HCT116 (cell line): ENCODE data around the gene ZBTB20. TPM values are rescaled to one million over a fixed set of nuclear protein-coding genes. Genes with fewer than 3 reads are reported as not detected.

ENCODE experiments used
- ATAC-seq: fragments of 200-7000 bp; cut with Tn5 transposase; 2 replicates; pipeline ENCODE4 v1.9.1; 2020; ENCODE audit warnings: mild to moderate bottlenecking, moderate library complexity
- BruUV-seq: library from RNA; stranded (reverse); fragments of 400-500 nt; replicated peaks from 2 replicates; lab custom pipeline; 2021; lab: Mats Ljungman, UMichigan
- CTCF ChIA-PET: fragments of 300-600 bp; sonication (Branson Sonifier 250); formaldehyde crosslinking; loops from one replicate; lab custom pipeline; 2021; ENCODE audit warnings: antibody characterized with exemption; lab: Charles Lee
- POLR2A ChIA-PET: fragments of 300-600, 350-600 bp; sonication (Branson Sonifier 250); formaldehyde crosslinking; loops from one replicate; lab custom pipeline; 2021; ENCODE audit warnings: antibody characterized with exemption; lab: Charles Lee
- RAD21 ChIA-PET, 2 experiments: fragments of 300-600 bp; sonication (Branson Sonifier 250); formaldehyde crosslinking; loops; one replicate each; lab custom pipeline; 2023; ENCODE audit warnings: low total read pairs in 2 of 2; ENCODE audit not compliant: uncharacterized antibody in 2 of 2, unreplicated experiment in 2 of 2, low non-redundant PET in 1 of 2; lab: Charles Lee
- DNase-seq: peaks from one replicate; pipeline ENCODE4 v3.0.0-alpha.2; 2010; ENCODE audit warnings: low read depth, low spot score
- H2AFZ ChIP-seq: fragments of 200-600 bp; shearing (Covaris generic), sonication (generic); 2 replicates; pipeline ENCODE4 v1.6.1; 2017; ENCODE audit warnings: low read depth, mixed run types, mixed read lengths, antibody characterized with exemption, low read length; ENCODE audit not compliant: poor library complexity, severe bottlenecking
- H3K27ac ChIP-seq: 2 replicates; pipeline ENCODE4 v1.5.1; 2012; ENCODE audit warnings: low read depth, low read length
- H3K27me3 ChIP-seq: fragments of 200-600 bp; sonication (generic); 2 replicates; pipeline ENCODE4 v1.6.1; 2016; ENCODE audit warnings: mixed run types, low read length, mixed read lengths; ENCODE audit not compliant: insufficient read depth
- H3K36me3 ChIP-seq, 2 experiments: fragments of 200-500 bp in 1 of 2; fragments of 200-600 bp in 1 of 2; sonication (Bioruptor generic) in 1 of 2; sonication (generic) in 1 of 2; 2 replicates each; pipeline versions ENCODE4 v1.5.1 to v1.6.1; 2014 to 2016; ENCODE audit warnings: low read length in 2 of 2, inconsistent platforms in 1 of 2, mixed read lengths in 1 of 2, mixed run types in 1 of 2; ENCODE audit not compliant: insufficient read depth in 2 of 2, control insufficient read depth in 1 of 2
- H3K4me1 ChIP-seq, 2 experiments: fragments of 200-600 bp in 1 of 2; sonication (generic) in 1 of 2; 2 replicates each; pipeline versions ENCODE4 v1.5.1 to v1.6.1; 2012 to 2017; ENCODE audit warnings: low read length in 2 of 2, inconsistent platforms in 1 of 2, mild to moderate bottlenecking in 1 of 2, mixed read lengths in 1 of 2, mixed run types in 1 of 2, moderate library complexity in 1 of 2; ENCODE audit not compliant: insufficient read depth in 2 of 2, control insufficient read depth in 1 of 2
- H3K4me2 ChIP-seq: fragments of 200-600 bp; sonication (generic); 2 replicates; pipeline ENCODE4 v1.6.1; 2017; ENCODE audit warnings: mixed run types, low read length, mixed read lengths
- H3K4me3 ChIP-seq, 2 experiments: fragments of 200-600 bp in 1 of 2; sonication (generic) in 1 of 2; replicated peaks in 1 of 2; 2 replicates each; pipeline ENCODE4 v1.5.1; 2011 to 2016; ENCODE audit warnings: low read length in 2 of 2, control low read depth in 1 of 2, low read depth in 1 of 2, mild to moderate bottlenecking in 1 of 2, mixed read lengths in 1 of 2, mixed run types in 1 of 2
- H3K79me2 ChIP-seq: fragments of 200-600 bp; sonication (generic); 2 replicates; pipeline ENCODE4 v1.6.1; 2017; ENCODE audit warnings: mild to moderate bottlenecking, mixed run types, low read length, moderate library complexity, mixed read lengths; ENCODE audit not compliant: insufficient read depth
- H3K9ac ChIP-seq: fragments of 200-600 bp; sonication (generic); 2 replicates; pipeline ENCODE4 v1.6.1; 2016; ENCODE audit warnings: low read length, mixed read lengths
- H3K9me2 ChIP-seq: fragments of 200-600 bp; sonication (generic), shearing (Covaris generic); 2 replicates; pipeline ENCODE4 v1.6.1; 2017; ENCODE audit warnings: mixed run types, mild to moderate bottlenecking, moderate library complexity; ENCODE audit not compliant: insufficient read depth
- H3K9me3 ChIP-seq, 2 experiments: fragments of 200-500 bp in 1 of 2; fragments of 200-600 bp in 1 of 2; sonication (Bioruptor generic) in 1 of 2; sonication (generic) in 1 of 2; 2 replicates each; pipeline ENCODE4 v1.6.1; 2014 to 2017; ENCODE audit warnings: low read length in 2 of 2, mixed read lengths in 2 of 2, inconsistent platforms in 1 of 2, low read depth in 1 of 2, mild to moderate bottlenecking in 1 of 2, mixed run types in 1 of 2, moderate library complexity in 1 of 2; ENCODE audit not compliant: control insufficient read depth in 1 of 2, insufficient read depth in 1 of 2
- H4K20me1 ChIP-seq: fragments of 200-600 bp; sonication (generic), shearing (Covaris generic); 2 replicates; pipeline ENCODE4 v1.6.1; 2017; ENCODE audit warnings: mixed run types, mild to moderate bottlenecking, moderate library complexity; ENCODE audit not compliant: insufficient read depth
- CEBPB ChIP-seq: IDR thresholded peaks from 2 replicates; pipeline ENCODE4 v1.6.1; 2012; ENCODE audit warnings: low read depth
- EGR1 ChIP-seq: IDR thresholded peaks from 2 replicates; pipeline ENCODE4 v1.6.1; 2012; ENCODE audit warnings: low read depth
- EZH2 ChIP-seq: fragments of 200-600 bp; sonication (generic); IDR thresholded peaks from 2 replicates; pipeline ENCODE4 v1.6.1; 2017; ENCODE audit warnings: antibody characterized with exemption, mixed run types
- FOSL1 ChIP-seq: IDR thresholded peaks from 2 replicates; pipeline ENCODE4 v1.6.1; 2012; ENCODE audit warnings: low read depth
- JUND ChIP-seq: IDR thresholded peaks from 2 replicates; pipeline ENCODE4 v1.6.1; 2012
- RAD21 ChIP-seq: IDR thresholded peaks from 2 replicates; pipeline ENCODE4 v1.6.1; 2012; ENCODE audit warnings: low read depth, mild to moderate bottlenecking
- SIN3A ChIP-seq: IDR thresholded peaks from 2 replicates; pipeline ENCODE4 v1.6.1; 2012; ENCODE audit warnings: low read depth
- SP1 ChIP-seq: IDR thresholded peaks from 2 replicates; pipeline ENCODE4 v1.6.1; 2012; ENCODE audit warnings: low read depth
- SRF ChIP-seq: IDR thresholded peaks from 2 replicates; pipeline ENCODE4 v1.6.1; 2012; ENCODE audit warnings: low read depth
- TCF7L2 ChIP-seq: IDR thresholded peaks from 2 replicates; pipeline ENCODE4 v1.7.0; 2011; ENCODE audit warnings: borderline replicate concordance, inconsistent platforms; ENCODE audit not compliant: insufficient read depth, insufficient read length; ENCODE audit errors: extremely low read depth
- YY1 ChIP-seq: IDR thresholded peaks from 2 replicates; pipeline ENCODE4 v1.6.1; 2011; ENCODE audit warnings: low read length, low read depth, moderate library complexity, mild to moderate bottlenecking; ENCODE audit not compliant: insufficient replicate concordance; ENCODE audit errors: extremely low read depth
- ZNF274 ChIP-seq: fragments of 200-500 bp; sonication (Bioruptor generic); IDR thresholded peaks from 2 replicates; pipeline ENCODE4 v1.6.1; 2014; ENCODE audit warnings: mild to moderate bottlenecking, low read depth, low read length, inconsistent platforms
- intact Hi-C: fragments of 100-400 bp; cut with micrococcal nuclease; formaldehyde crosslinking; loops from 2 replicates; pipeline ENCODE4 v1.10.0; 2022
- total RNA-seq: library from RNA; stranded (reverse); gene quantifications from one replicate; pipeline ENCODE4 v1.2.1, GENCODE V29; 2021; ENCODE audit not compliant: unreplicated experiment
- TF ChIP-seq, protein P1 (sequence below): IDR thresholded peaks from 2 replicates; pipeline ENCODE4 v1.6.1; 2012

The ZBTB20 gene
- total RNA-seq, 1 experiment from 2014 or later: 42.1 TPM

DNA sequence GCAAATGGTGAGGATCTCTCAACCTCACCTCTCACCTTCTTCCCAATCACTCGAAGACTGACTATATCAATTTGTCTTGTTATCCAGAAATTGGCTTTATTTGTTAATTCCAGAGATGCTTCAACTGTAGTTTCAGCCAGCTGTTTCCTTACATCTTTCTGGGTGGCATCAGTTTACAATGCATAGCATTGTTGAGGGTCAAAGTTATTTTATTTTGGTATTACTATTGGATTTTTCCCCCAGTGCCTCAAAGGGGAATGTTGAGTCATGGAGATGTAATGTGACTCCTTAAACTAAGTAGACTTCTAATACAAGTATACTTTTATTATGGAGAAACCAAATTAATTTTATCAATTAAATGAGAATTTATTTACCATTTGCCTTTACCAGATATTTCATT, 501.7 kb downstream of the ZBTB20 start:
- H3K4me3 ChIP-seq: no peak overlapping the region
- H3K9ac ChIP-seq: peak overlapping the region; percentile 58
- H3K27me3 ChIP-seq: no peaks in the 10 kb centered on the region
- peaks cover 88 to 93% of the 10 kb centered on the region in 2 experiments for H3K4me1 ChIP-seq
- BruUV-seq: no TSS peak
- TF ChIP-seq ZNF274: no peak
- TF ChIP-seq CEBPB: peak; percentile 68; the same call in 1 of the 2 replicates
- TF ChIP-seq, protein P1, sequence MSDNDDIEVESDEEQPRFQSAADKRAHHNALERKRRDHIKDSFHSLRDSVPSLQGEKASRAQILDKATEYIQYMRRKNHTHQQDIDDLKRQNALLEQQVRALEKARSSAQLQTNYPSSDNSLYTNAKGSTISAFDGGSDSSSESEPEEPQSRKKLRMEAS: peak; percentile 55; the same call in 1 of the 2 replicates
- TF ChIP-seq EZH2: no peak
- TF ChIP-seq SP1: peak; percentile 87
- peak; percentile 59 for TF ChIP-seq SRF
- TF ChIP-seq TCF7L2: peak; percentile 17
- no peak for TF ChIP-seq YY1
- TF ChIP-seq JUND: peak; percentile 77
- peak; percentile 26 for TF ChIP-seq RAD21
- peak; percentile 86 for TF ChIP-seq FOSL1
- TF ChIP-seq EGR1: 0 out of 2 replicates have a peak, but pooled peaks have one; percentile 43
- TF ChIP-seq SIN3A: no peak
- DNase-seq (peak; percentile 73), ATAC-seq (peak; percentile 67)
- ChIA-PET RAD21 (no interaction called here), CTCF (no interaction called here), POLR2A (no interaction called here)
- peak overlapping the region; percentile 68 for H3K4me2 ChIP-seq
- no peak overlapping the region for H2AFZ ChIP-seq
- H3K9me3 ChIP-seq: no peaks in the 10 kb centered on the region
- H3K36me3 ChIP-seq: no peaks in the 10 kb centered on the region
- peaks cover 65% of the 10 kb centered on the region for H3K79me2 ChIP-seq
- no peaks in the 10 kb centered on the region for H3K9me2 ChIP-seq
- H4K20me1 ChIP-seq: no peaks in the 10 kb centered on the region
- H3K27ac ChIP-seq: peak overlapping the region; percentile 97; the same call in 1 of the 2 replicates
- intact Hi-C loops: loop anchor here (5.0 to 10.0 kb wide), 3 partner anchors 62 to 241 kb away; no protein-coding TSS in a partner anchor
